Liver (tissue), 3 donors: ENCODE results near the gene NUDT16.

Experiments
- FOXA2 ChIP-seq: IDR thresholded peaks from 2 replicates; pipeline ENCODE4 v1.6.1; 2016; ENCODE audit warnings: antibody characterized with exemption
- REST ChIP-seq: IDR thresholded peaks from 2 replicates; pipeline ENCODE4 v1.6.1; 2016; ENCODE audit warnings: antibody characterized with exemption, mild to moderate bottlenecking
- TAF1 ChIP-seq: conservative IDR thresholded peaks from 2 replicates; pipeline ENCODE4 v1.6.1; 2016; ENCODE audit warnings: antibody characterized with exemption, mild to moderate bottlenecking
- TF ChIP-seq, protein P1 (sequence below): IDR thresholded peaks from 2 replicates; pipeline ENCODE4 v1.6.1; 2016; ENCODE audit warnings: antibody characterized with exemption
- TF ChIP-seq, protein P2 (sequence below): fragments of 150-350 bp; IDR thresholded peaks from 2 replicates; pipeline ENCODE4 v1.5.1; 2017; ENCODE audit warnings: improper control_type of control experiment, low read depth, low read length; ENCODE audit not compliant: missing input control
- donor health status: healthy.
- donor health status: healthy.

DNA sequence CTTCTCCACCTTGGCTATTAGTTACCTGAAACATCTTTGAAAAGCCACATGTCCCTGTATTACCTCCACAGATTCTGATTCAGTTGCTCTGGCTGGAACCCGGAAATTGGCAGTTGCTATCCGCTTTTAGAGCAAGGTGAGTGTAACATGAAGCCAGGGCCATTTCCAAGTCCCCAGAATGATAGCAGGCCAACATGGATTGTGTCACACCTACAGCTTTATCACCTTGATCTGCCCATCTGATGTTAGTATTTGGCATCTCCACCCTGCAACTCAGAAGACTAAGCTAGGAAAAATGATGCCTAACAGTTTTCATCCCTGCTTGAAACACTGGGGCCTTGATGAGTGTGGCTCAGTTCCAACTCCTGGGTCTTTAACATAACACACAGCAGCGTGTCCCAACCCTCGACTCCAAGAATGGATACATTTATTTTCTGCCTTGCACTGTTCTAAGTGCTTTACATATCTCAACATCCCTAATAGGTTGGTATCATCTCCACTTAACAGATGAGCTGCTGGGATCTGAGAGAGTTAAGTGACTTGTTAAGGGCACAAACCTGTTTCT lies 21.3 kb upstream of the NUDT16 start:
- TF ChIP-seq, protein P1, sequence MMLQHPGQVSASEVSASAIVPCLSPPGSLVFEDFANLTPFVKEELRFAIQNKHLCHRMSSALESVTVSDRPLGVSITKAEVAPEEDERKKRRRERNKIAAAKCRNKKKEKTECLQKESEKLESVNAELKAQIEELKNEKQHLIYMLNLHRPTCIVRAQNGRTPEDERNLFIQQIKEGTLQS: no peak
- TF ChIP-seq, protein P2, sequence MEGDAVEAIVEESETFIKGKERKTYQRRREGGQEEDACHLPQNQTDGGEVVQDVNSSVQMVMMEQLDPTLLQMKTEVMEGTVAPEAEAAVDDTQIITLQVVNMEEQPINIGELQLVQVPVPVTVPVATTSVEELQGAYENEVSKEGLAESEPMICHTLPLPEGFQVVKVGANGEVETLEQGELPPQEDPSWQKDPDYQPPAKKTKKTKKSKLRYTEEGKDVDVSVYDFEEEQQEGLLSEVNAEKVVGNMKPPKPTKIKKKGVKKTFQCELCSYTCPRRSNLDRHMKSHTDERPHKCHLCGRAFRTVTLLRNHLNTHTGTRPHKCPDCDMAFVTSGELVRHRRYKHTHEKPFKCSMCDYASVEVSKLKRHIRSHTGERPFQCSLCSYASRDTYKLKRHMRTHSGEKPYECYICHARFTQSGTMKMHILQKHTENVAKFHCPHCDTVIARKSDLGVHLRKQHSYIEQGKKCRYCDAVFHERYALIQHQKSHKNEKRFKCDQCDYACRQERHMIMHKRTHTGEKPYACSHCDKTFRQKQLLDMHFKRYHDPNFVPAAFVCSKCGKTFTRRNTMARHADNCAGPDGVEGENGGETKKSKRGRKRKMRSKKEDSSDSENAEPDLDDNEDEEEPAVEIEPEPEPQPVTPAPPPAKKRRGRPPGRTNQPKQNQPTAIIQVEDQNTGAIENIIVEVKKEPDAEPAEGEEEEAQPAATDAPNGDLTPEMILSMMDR: no peak
- TF ChIP-seq REST (no peak), TAF1 (no peak), FOXA2 (no peak)
